ENCODE results near the gene TPSB2. TPM values are rescaled to one million over a fixed set of nuclear protein-coding genes. Genes with fewer than 3 reads are reported as not detected.

Gene TPSB2
- polyA plus RNA-seq, 1 donor: 0.18 TPM

GRCh38 chr16:1181404-1182315, 48.3 kb downstream of the TPSB2 start:
- no peak for DNase-seq

DNA sequence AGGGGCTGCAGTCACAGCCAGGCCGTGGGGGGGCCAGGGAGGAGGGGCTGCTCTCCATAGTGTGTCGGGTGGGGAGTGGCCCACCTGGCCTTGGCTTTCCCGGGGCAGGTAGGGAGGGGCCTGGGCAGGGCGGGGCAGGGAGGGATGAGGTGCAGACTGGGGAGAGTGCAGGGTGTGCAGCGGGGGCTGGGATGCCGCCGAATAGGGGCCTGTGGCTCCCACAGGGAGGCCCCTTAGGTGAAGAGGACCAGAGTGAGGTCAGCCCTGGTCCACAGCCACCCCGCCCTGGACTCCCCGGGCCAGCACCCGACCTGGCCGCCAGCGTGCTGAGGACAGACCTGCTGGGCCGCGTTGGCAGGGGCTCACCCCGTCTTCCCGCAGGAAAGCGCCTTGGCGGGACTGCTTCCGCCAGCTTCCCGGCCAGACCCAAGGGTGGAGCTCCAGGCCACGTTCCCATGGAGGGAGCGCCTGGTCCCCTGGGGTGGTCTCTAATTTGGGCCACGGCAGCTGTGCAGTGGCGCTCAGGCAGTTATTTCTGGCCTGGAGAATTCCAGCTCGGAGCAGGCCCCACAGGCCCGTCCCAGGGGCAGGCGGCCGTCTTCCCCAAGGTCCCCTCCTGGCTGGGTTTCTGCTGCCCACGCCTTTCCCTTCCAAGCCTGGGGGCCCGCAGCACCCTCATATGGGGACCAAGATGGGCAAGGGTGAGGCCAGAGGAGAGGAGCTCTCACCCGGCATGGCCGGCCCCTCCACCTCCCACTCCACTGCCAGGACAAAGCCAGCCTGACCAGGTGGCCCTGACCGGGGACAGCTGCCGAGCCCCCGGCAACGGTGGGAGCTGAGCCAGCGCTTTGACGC, 49.2 kb downstream of the TPSB2 start:
- no peak for DNase-seq

Other genes with a start within 250 kb of the TPSB2 start
- gene SOX8, start 248.4 kb downstream of the TPSB2 start, polyA plus RNA-seq (ENCODE audit: insufficient read length): 2.9 TPM
- 0.27 TPM for gene SSTR5, start 157.4 kb downstream of the TPSB2 start, polyA plus RNA-seq (ENCODE audit: insufficient read length)
- gene C1QTNF8, start 133.9 kb downstream of the TPSB2 start, polyA plus RNA-seq (ENCODE audit: insufficient read length): not detected
- gene CACNA1H, start 77.1 kb downstream of the TPSB2 start, polyA plus RNA-seq (ENCODE audit: insufficient read length): 17.0 TPM
- gene TPSG1, start 4.9 kb downstream of the TPSB2 start, polyA plus RNA-seq (ENCODE audit: insufficient read length): 0.85 TPM
- gene TPSAB1, start 10.5 kb upstream of the TPSB2 start, polyA plus RNA-seq (ENCODE audit: insufficient read length): not detected
- not detected for gene TPSD1, start 25.9 kb upstream of the TPSB2 start, polyA plus RNA-seq (ENCODE audit: insufficient read length)
- gene UBE2I, start 79.5 kb upstream of the TPSB2 start, polyA plus RNA-seq (ENCODE audit: insufficient read length): 162 TPM
- 4.6 TPM for gene BAIAP3, start 103.5 kb upstream of the TPSB2 start, polyA plus RNA-seq (ENCODE audit: insufficient read length)
- gene TSR3, start 121.7 kb upstream of the TPSB2 start, polyA plus RNA-seq (ENCODE audit: insufficient read length): 32.6 TPM
- gene GNPTG, start 121.7 kb upstream of the TPSB2 start, polyA plus RNA-seq (ENCODE audit: insufficient read length): 55.3 TPM
- 19.8 TPM for gene UNKL, start 184.5 kb upstream of the TPSB2 start, polyA plus RNA-seq (ENCODE audit: insufficient read length)
- 10.7 TPM for gene UQCC4, start 190.6 kb upstream of the TPSB2 start, polyA plus RNA-seq (ENCODE audit: insufficient read length)
- gene PERCC1, start 200.9 kb upstream of the TPSB2 start, polyA plus RNA-seq (ENCODE audit: insufficient read length): 0.20 TPM
- gene CCDC154, start 214.4 kb upstream of the TPSB2 start, polyA plus RNA-seq (ENCODE audit: insufficient read length): 2.6 TPM
- gene CLCN7, start 244.8 kb upstream of the TPSB2 start, polyA plus RNA-seq (ENCODE audit: insufficient read length): 48.5 TPM